Mesenchymal stem cell (in vitro differentiated cells and primary cell): ENCODE measurements around the gene ALK.

Source experiments
- DNase-seq: peaks from one replicate; pipeline ENCODE4 v3.0.0-alpha.2; 2013
- H2AFZ ChIP-seq: one replicate; pipeline ENCODE4 v1.6.1; 2013; ENCODE audit warnings: low read depth, mild to moderate bottlenecking, control low read depth, inconsistent platforms, low read length, moderate library complexity
- H2AK5ac ChIP-seq: 2 replicates; pipeline ENCODE4 v1.6.1; 2013; ENCODE audit warnings: low read length, moderate library complexity, mild to moderate bottlenecking, inconsistent platforms; ENCODE audit not compliant: severe bottlenecking
- H2BK120ac ChIP-seq: one replicate; pipeline ENCODE4 v1.6.1; 2013; ENCODE audit warnings: low read depth, mild to moderate bottlenecking, inconsistent platforms, low read length, moderate library complexity
- H2BK12ac ChIP-seq, 2 experiments: one replicate each; pipeline ENCODE4 v1.6.1; 2013; ENCODE audit warnings: inconsistent platforms in 2 of 2, low read length in 2 of 2, mild to moderate bottlenecking in 2 of 2, moderate library complexity in 2 of 2, control low read depth in 1 of 2
- H2BK15ac ChIP-seq: one replicate; pipeline ENCODE4 v1.6.1; 2013; ENCODE audit warnings: mild to moderate bottlenecking, low read depth, inconsistent platforms; ENCODE audit not compliant: poor library complexity, severe bottlenecking
- H2BK5ac ChIP-seq: 2 replicates; pipeline ENCODE4 v1.6.1; 2013; ENCODE audit warnings: low read depth, mild to moderate bottlenecking, low read length, control low read depth, inconsistent platforms; ENCODE audit not compliant: poor library complexity, severe bottlenecking
- H3K14ac ChIP-seq, 2 experiments: one replicate each; pipeline ENCODE4 v1.6.1; 2013; ENCODE audit warnings: inconsistent platforms in 2 of 2, low read length in 2 of 2, control low read depth in 1 of 2, mild to moderate bottlenecking in 1 of 2, moderate library complexity in 1 of 2
- H3K18ac ChIP-seq, 2 experiments: one replicate each; pipeline ENCODE4 v1.6.1; 2013; ENCODE audit warnings: inconsistent platforms in 2 of 2, low read length in 2 of 2, control low read depth in 1 of 2, low read depth in 1 of 2, mild to moderate bottlenecking in 1 of 2
- H3K23ac ChIP-seq, 2 experiments: one replicate each; pipeline ENCODE4 v1.6.1; 2013; ENCODE audit warnings: inconsistent platforms in 2 of 2, low read length in 2 of 2, mild to moderate bottlenecking in 2 of 2, moderate library complexity in 2 of 2, control low read depth in 1 of 2
- H3K27ac ChIP-seq: 2 replicates; pipeline ENCODE4 v1.5.1; 2013; ENCODE audit warnings: mild to moderate bottlenecking, moderate library complexity, low read length, control low read depth, inconsistent platforms; ENCODE audit not compliant: poor library complexity, severe bottlenecking
- H3K27me3 ChIP-seq, 2 experiments: 2 replicates each; pipeline versions ENCODE4 v1.6.1 to v1.7.0; 2013; ENCODE audit warnings: low read length in 2 of 2, mild to moderate bottlenecking in 2 of 2, moderate library complexity in 2 of 2, control low read depth in 1 of 2, inconsistent platforms in 1 of 2; ENCODE audit not compliant: control insufficient read depth in 1 of 2, insufficient read depth in 1 of 2
- H3K36me3 ChIP-seq, 2 experiments: 2 replicates each; pipeline versions ENCODE4 v1.6.1 to v1.7.0; 2013; ENCODE audit warnings: low read length in 2 of 2, control low read depth in 1 of 2, inconsistent platforms in 1 of 2, low read depth in 1 of 2, mild to moderate bottlenecking in 1 of 2; ENCODE audit not compliant: insufficient read depth in 2 of 2, control insufficient read depth in 1 of 2
- H3K4ac ChIP-seq, 2 experiments: one replicate each; pipeline ENCODE4 v1.6.1; 2013; ENCODE audit warnings: inconsistent platforms in 2 of 2, low read length in 2 of 2, mild to moderate bottlenecking in 2 of 2, moderate library complexity in 2 of 2, control low read depth in 1 of 2, low read depth in 1 of 2
- H3K4me1 ChIP-seq: 2 replicates; pipeline ENCODE4 v1.6.1; 2013; ENCODE audit warnings: low read depth, low read length, control low read depth; ENCODE audit not compliant: control insufficient read depth, insufficient read depth
- H3K4me2 ChIP-seq: 2 replicates; pipeline ENCODE4 v1.6.1; 2013; ENCODE audit warnings: low read length, mild to moderate bottlenecking, inconsistent platforms; ENCODE audit not compliant: poor library complexity, severe bottlenecking
- H3K4me3 ChIP-seq, 2 experiments: 2 replicates each; pipeline versions ENCODE4 v1.5.1 to v1.7.0; 2013; ENCODE audit warnings: low read length in 2 of 2, mild to moderate bottlenecking in 2 of 2, control low read depth in 1 of 2, low read depth in 1 of 2; ENCODE audit not compliant: insufficient read depth in 1 of 2
- H3K79me1 ChIP-seq: replicated peaks from 2 replicates; pipeline ENCODE4 v1.6.1; 2013; ENCODE audit warnings: mild to moderate bottlenecking, control low read depth, low read length, inconsistent platforms; ENCODE audit not compliant: poor library complexity, severe bottlenecking
- H3K9ac ChIP-seq: 2 replicates; pipeline ENCODE4 v1.7.0; 2013; ENCODE audit warnings: mild to moderate bottlenecking, low read length, moderate library complexity
- H3K9me3 ChIP-seq: 2 replicates; pipeline ENCODE4 v1.7.0; 2013; ENCODE audit warnings: mild to moderate bottlenecking, low read length; ENCODE audit not compliant: control insufficient read depth
- H4K8ac ChIP-seq: one replicate; pipeline ENCODE4 v1.6.1; 2013; ENCODE audit warnings: inconsistent platforms, mild to moderate bottlenecking, low read length, moderate library complexity
- H4K91ac ChIP-seq: one replicate; pipeline ENCODE4 v1.6.1; 2013; ENCODE audit warnings: mild to moderate bottlenecking, low read length, inconsistent platforms
- WGBS: methylation state at CpG from one replicate; pipeline ENCODE4 v1.1.7; 2013; ENCODE audit warnings: mixed read lengths; 5-methylcytosine and 5-hydroxymethylcytosine counted together

Gene ALK

GRCh38 chr2:29262681-29263260, 658.6 kb downstream of the ALK start:
- Histone ChIP-seq H4K91ac (no peak overlapping the region), H2BK5ac (no peak overlapping the region), H3K4me1 (peaks cover 3% of the 10 kb centered on the region), H3K23ac (no peak overlapping the region), H2BK15ac (no peak overlapping the region), H2AK5ac (no peak overlapping the region), H3K79me1 (no peaks in the 10 kb centered on the region), H3K4ac (no peak overlapping the region), H3K27ac (no peak overlapping the region), H2BK12ac (no peak overlapping the region), H3K4me3 (no peak overlapping the region), H3K18ac (no peak overlapping the region), H3K4me2 (no peak overlapping the region), H3K9me3 (no peaks in the 10 kb centered on the region), H2AFZ (no peak overlapping the region), H3K14ac (no peak overlapping the region), H4K8ac (no peak overlapping the region), H2BK120ac (no peak overlapping the region), H3K9ac (no peak overlapping the region), H3K36me3 (no peaks in the 10 kb centered on the region), H3K27me3 (no peaks in the 10 kb centered on the region)
- no peak for DNase-seq
- WGBS = 72% methylated on average over 5 of the region's 7 CpGs

GRCh38 chr2:29261003-29261402, 660.4 kb downstream of the ALK start:
- H3K27ac ChIP-seq = no peak overlapping the region
- H3K4me3 ChIP-seq = no peak overlapping the region
- no peak for DNase-seq
- peaks cover 0 to 3% of the 10 kb centered on the region in 2 experiments for H3K27me3 ChIP-seq
- H3K23ac ChIP-seq = no peak overlapping the region
- H3K4ac ChIP-seq = no peak overlapping the region
- no peak overlapping the region for H2BK5ac ChIP-seq
- WGBS = 89% methylated on average over 3 of the region's 3 CpGs
- H3K4me1 ChIP-seq = peaks cover 3% of the 10 kb centered on the region
- no peak overlapping the region for H3K9ac ChIP-seq
- H2BK120ac ChIP-seq = no peak overlapping the region
- peak overlapping the region in 1 of 2 experiments; percentile 22 for H3K14ac ChIP-seq
- no peak overlapping the region for H3K4me2 ChIP-seq
- no peak overlapping the region for H2BK12ac ChIP-seq
- H2BK15ac ChIP-seq = no peak overlapping the region
- no peak overlapping the region for H4K8ac ChIP-seq
- no peak overlapping the region for H2AK5ac ChIP-seq
- no peak overlapping the region for H2AFZ ChIP-seq
- H3K9me3 ChIP-seq = no peaks in the 10 kb centered on the region
- no peaks in the 10 kb centered on the region for H3K79me1 ChIP-seq
- no peak overlapping the region for H4K91ac ChIP-seq
- H3K18ac ChIP-seq = no peak overlapping the region
- H3K36me3 ChIP-seq = no peaks in the 10 kb centered on the region

DNA sequence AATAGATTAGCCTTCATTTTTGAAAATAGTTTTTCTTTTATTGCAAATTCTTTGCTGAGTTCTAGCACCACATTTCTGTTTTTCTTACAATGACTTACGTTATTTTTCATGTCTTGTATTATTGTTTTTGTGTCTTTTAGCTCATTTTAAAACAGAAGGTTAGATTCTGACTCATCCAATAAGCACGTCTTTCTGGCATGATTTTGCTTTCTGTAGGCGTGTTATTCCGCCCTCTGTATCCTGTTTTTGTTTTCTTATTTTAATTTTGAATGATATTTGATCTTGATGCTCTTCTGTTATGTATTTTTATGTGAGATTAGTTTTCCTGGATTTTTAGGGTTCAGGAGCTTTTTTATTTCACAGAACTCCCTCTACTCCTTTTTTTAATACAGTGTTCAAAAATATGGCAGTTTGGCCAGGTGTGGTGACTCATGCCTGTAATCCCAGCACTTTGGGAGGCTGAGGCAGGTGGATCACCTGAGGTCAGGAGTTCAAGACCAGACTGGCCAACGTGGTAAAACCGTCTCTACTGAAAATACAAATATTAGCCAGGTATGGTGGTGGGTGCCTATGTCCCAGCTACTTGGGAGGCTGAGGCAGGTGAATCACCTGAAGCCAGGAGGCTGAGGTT, 661.1 kb downstream of the ALK start:
- H2BK15ac ChIP-seq = no peak overlapping the region
- H2BK12ac ChIP-seq = no peak overlapping the region
- no peaks in the 10 kb centered on the region for H3K9me3 ChIP-seq
- H3K23ac ChIP-seq = no peak overlapping the region
- H3K18ac ChIP-seq = no peak overlapping the region
- no peak for DNase-seq
- H2AK5ac ChIP-seq = no peak overlapping the region
- H3K4me1 ChIP-seq = peaks cover 3% of the 10 kb centered on the region
- H3K4me3 ChIP-seq = no peak overlapping the region
- H2BK5ac ChIP-seq = no peak overlapping the region
- no peak overlapping the region for H3K4me2 ChIP-seq
- no peak overlapping the region for H3K14ac ChIP-seq
- peak overlapping the region; percentile 16 for H3K9ac ChIP-seq
- H3K36me3 ChIP-seq = no peaks in the 10 kb centered on the region
- H2AFZ ChIP-seq = no peak overlapping the region
- no peak overlapping the region for H4K8ac ChIP-seq
- H4K91ac ChIP-seq = no peak overlapping the region
- H2BK120ac ChIP-seq = no peak overlapping the region
- H3K4ac ChIP-seq = no peak overlapping the region
- no peaks in the 10 kb centered on the region for H3K79me1 ChIP-seq
- no peak overlapping the region for H3K27ac ChIP-seq
- 67% methylated on average over 5 of the region's 6 CpGs for WGBS
- peaks cover 0 to 5% of the 10 kb centered on the region in 2 experiments for H3K27me3 ChIP-seq

GRCh38 chr2:29259221-29259620, 662.2 kb downstream of the ALK start:
- H3K14ac ChIP-seq = no peak overlapping the region
- H3K23ac ChIP-seq = no peak overlapping the region
- H3K27ac ChIP-seq = no peak overlapping the region
- peaks cover 3% of the 10 kb centered on the region for H3K4me1 ChIP-seq
- no peak overlapping the region for H4K91ac ChIP-seq
- H3K4me3 ChIP-seq = no peak overlapping the region
- H3K9ac ChIP-seq = no peak overlapping the region
- no peak overlapping the region for H2BK5ac ChIP-seq
- peaks cover 0 to 10% of the 10 kb centered on the region in 2 experiments for H3K27me3 ChIP-seq
- no peak overlapping the region for H2BK120ac ChIP-seq
- H2BK15ac ChIP-seq = no peak overlapping the region
- no peak overlapping the region for H3K4me2 ChIP-seq
- no peak overlapping the region for H3K18ac ChIP-seq
- no peak overlapping the region for H2AK5ac ChIP-seq
- H3K4ac ChIP-seq = no peak overlapping the region
- WGBS = no CpG with 5 or more reads among the region's 4 CpGs
- no peak overlapping the region for H4K8ac ChIP-seq
- no peak overlapping the region for H2AFZ ChIP-seq
- DNase-seq = no peak
- H3K9me3 ChIP-seq = no peaks in the 10 kb centered on the region
- H3K79me1 ChIP-seq = no peaks in the 10 kb centered on the region
- no peak overlapping the region for H2BK12ac ChIP-seq
- H3K36me3 ChIP-seq = no peaks in the 10 kb centered on the region
